Smooth muscle cell (in vitro differentiated cells): Measurements from ENCODE around the gene UAP1L1. TPM values are rescaled to one million over a fixed set of nuclear protein-coding genes. Genes with fewer than 3 reads are reported as not detected.
A peak's percentile ranks its signal among the peaks of the same experiment; 100 is the strongest.

Experiments
- DNase-seq: peaks from one replicate; lab custom pipeline; 2025; ENCODE audit not compliant: unreplicated experiment; lab: John Stamatoyannopoulos, UW
- H2AFZ ChIP-seq: fragments of 200-600 bp; sonication (generic); 2 replicates; pipeline ENCODE4 v1.6.0; 2016; ENCODE audit warnings: antibody characterized with exemption, low read depth, mild to moderate bottlenecking
- H3F3A ChIP-seq: fragments of 200-600 bp; sonication (generic); 2 replicates; pipeline ENCODE4 v1.6.0; 2017; ENCODE audit warnings: antibody characterized with exemption, low read depth
- H3K27ac ChIP-seq: fragments of 200-600 bp; sonication (generic); 2 replicates; pipeline ENCODE4 v1.5.1; 2016; ENCODE audit warnings: low read depth, mild to moderate bottlenecking
- H3K27me3 ChIP-seq: fragments of 200-600 bp; sonication (generic); 2 replicates; pipeline ENCODE4 v1.6.1; 2016; ENCODE audit warnings: low read depth, mild to moderate bottlenecking
- H3K36me3 ChIP-seq: fragments of 200-600 bp; sonication (generic); 2 replicates; pipeline ENCODE4 v1.5.1; 2016; ENCODE audit warnings: low read depth
- H3K4me1 ChIP-seq: fragments of 200-600 bp; sonication (generic); 2 replicates; pipeline ENCODE4 v1.5.1; 2016; ENCODE audit warnings: low read depth
- H3K4me2 ChIP-seq: fragments of 200-600 bp; sonication (generic); 2 replicates; pipeline ENCODE4 v1.6.0; 2016; ENCODE audit warnings: mild to moderate bottlenecking
- H3K4me3 ChIP-seq: fragments of 200-600 bp; sonication (generic); 2 replicates; pipeline ENCODE4 v1.5.1; 2016; ENCODE audit warnings: mild to moderate bottlenecking
- H3K79me2 ChIP-seq: fragments of 200-600 bp; sonication (generic); 2 replicates; pipeline ENCODE4 v1.6.0; 2016; ENCODE audit warnings: low read depth, mild to moderate bottlenecking
- H3K9ac ChIP-seq: fragments of 200-600 bp; sonication (generic); 2 replicates; pipeline ENCODE4 v1.6.0; 2016; ENCODE audit warnings: low read depth
- H3K9me3 ChIP-seq: fragments of 200-600 bp; sonication (generic); replicated peaks from 2 replicates; pipeline ENCODE4 v1.5.1; 2016; ENCODE audit warnings: low read depth
- H4K20me1 ChIP-seq: fragments of 200-600 bp; sonication (generic); 2 replicates; pipeline ENCODE4 v1.6.0; 2016; ENCODE audit warnings: low read depth
- CTCF ChIP-seq: fragments of 200-600 bp; sonication (generic); IDR thresholded peaks from 2 replicates; pipeline ENCODE4 v1.5.1; 2017; ENCODE audit warnings: borderline replicate concordance, mild to moderate bottlenecking, antibody characterized with exemption; ENCODE audit not compliant: insufficient read depth, poor library complexity, severe bottlenecking
- WGBS: methylation state at CpG from one replicate; pipeline ENCODE4 v1.1.7; 2016; ENCODE audit warnings: low lambda C conversion rate; 5-methylcytosine and 5-hydroxymethylcytosine counted together
- polyA plus RNA-seq: library from polyadenylated mRNA; unstranded; fragments of >200 nt; fragmentation: Nextera tagmentation; extraction: Ambion mirVana; gene quantifications from 2 replicates; pipeline ENCODE4 v1.2.1, GENCODE V29; 2016
- small RNA-seq: library from RNA; depleted of rRNA; stranded (forward); fragments of <200 nt; gene quantifications from one replicate; pipeline ENCODE3, GENCODE V24; 2014
- total RNA-seq: library from RNA; depleted of rRNA; stranded (reverse); fragments of >200 nt; gene quantifications from 2 replicates; pipeline ENCODE4 v1.2.3, GENCODE V29; 2014

UAP1L1 gene
- total and polyA plus RNA-seq, 2 experiments from 2014 or later: 5.8 to 23.8 TPM

- Histone ChIP-seq H3K27me3 (peaks cover 8% of the 10 kb centered on the region), H3K27ac (no peak overlapping the region), H3F3A (no peaks in the 10 kb centered on the region), H3K9ac (no peak overlapping the region), H3K4me1 (peaks cover 5% of the 10 kb centered on the region), H3K4me2 (peak overlapping the region; percentile 90), H3K36me3 (no peaks in the 10 kb centered on the region), H3K79me2 (peaks cover 24% of the 10 kb centered on the region), H3K4me3 (peak overlapping the region; percentile 79), H2AFZ (peak overlapping the region; percentile 98), H4K20me1 (peaks cover 12% of the 10 kb centered on the region), H3K9me3 (no peaks in the 10 kb centered on the region)
- DNase-seq: no peak
- 8% methylated on average over 50 of the region's 58 CpGs for WGBS
- no peak for TF ChIP-seq CTCF
Observed at GRCh38 chr9:137130176-137130755, 52.9 kb downstream of the UAP1L1 start.

Small RNA genes within 50 kb of the gene (small RNA-seq; reads per million reads assigned to genes)
- gene RF00153: not detected

Other genes starting within 250 kb of the UAP1L1 start
Only the 30 nearest of the 36 such genes appear.
- 6.2 and 7.0 TPM in 2 replicates for gene TRAF2, start 191.0 kb upstream of the UAP1L1 start, total RNA-seq
- 15.9 and 18.0 TPM in 2 replicates for gene TRAF2, start 191.0 kb upstream of the UAP1L1 start, polyA plus RNA-seq
- gene FBXW5, start 132.8 kb upstream of the UAP1L1 start, total RNA-seq: 70.5 and 103 TPM in 2 replicates
- gene FBXW5, start 132.8 kb upstream of the UAP1L1 start, polyA plus RNA-seq: 105 and 109 TPM in 2 replicates
- gene C8G, start 132.3 kb upstream of the UAP1L1 start, total RNA-seq: not detected in 2 replicates
- 1.4 TPM in 1 of 2 replicates, not detected in the other for gene C8G, start 132.3 kb upstream of the UAP1L1 start, polyA plus RNA-seq
- not detected in 2 replicates for gene LCN12, start 125.2 kb upstream of the UAP1L1 start, total RNA-seq
- gene LCN12, start 125.2 kb upstream of the UAP1L1 start, polyA plus RNA-seq: not detected in 2 replicates
- 119 and 145 TPM in 2 replicates for gene PTGDS, start 100.0 kb upstream of the UAP1L1 start, total RNA-seq
- 597 and 611 TPM in 2 replicates for gene PTGDS, start 100.0 kb upstream of the UAP1L1 start, polyA plus RNA-seq
- 0.67 and 1.1 TPM in 2 replicates for gene LCNL1, start 94.5 kb upstream of the UAP1L1 start, total RNA-seq
- gene LCNL1, start 94.5 kb upstream of the UAP1L1 start, polyA plus RNA-seq: 0.85 and 0.89 TPM in 2 replicates
- gene PAXX, start 85.1 kb upstream of the UAP1L1 start, total RNA-seq: 27.4 and 29.0 TPM in 2 replicates
- gene PAXX, start 85.1 kb upstream of the UAP1L1 start, polyA plus RNA-seq: 61.4 and 62.0 TPM in 2 replicates
- gene CLIC3, start 80.9 kb upstream of the UAP1L1 start, total RNA-seq: 15.2 and 36.8 TPM in 2 replicates
- 43.9 and 69.9 TPM in 2 replicates for gene CLIC3, start 80.9 kb upstream of the UAP1L1 start, polyA plus RNA-seq
- 15.9 and 23.0 TPM in 2 replicates for gene ABCA2, start 49.3 kb upstream of the UAP1L1 start, total RNA-seq
- 26.2 and 29.0 TPM in 2 replicates for gene ABCA2, start 49.3 kb upstream of the UAP1L1 start, polyA plus RNA-seq
- gene FUT7, start 45.4 kb upstream of the UAP1L1 start, total RNA-seq: not detected in 2 replicates
- 0.51 TPM in 1 of 2 replicates, not detected in the other for gene FUT7, start 45.4 kb upstream of the UAP1L1 start, polyA plus RNA-seq
- gene NPDC1, start 31.3 kb upstream of the UAP1L1 start, total RNA-seq: 5.9 and 9.9 TPM in 2 replicates
- 19.3 and 38.8 TPM in 2 replicates for gene NPDC1, start 31.3 kb upstream of the UAP1L1 start, polyA plus RNA-seq
- not detected in 2 replicates for gene ENTPD2, start 23.5 kb upstream of the UAP1L1 start, total RNA-seq
- gene ENTPD2, start 23.5 kb upstream of the UAP1L1 start, polyA plus RNA-seq: 0.30 and 0.78 TPM in 2 replicates
- gene SAPCD2, start 7.0 kb upstream of the UAP1L1 start, total RNA-seq: 1.9 and 2.1 TPM in 2 replicates
- 3.9 and 5.0 TPM in 2 replicates for gene SAPCD2, start 7.0 kb upstream of the UAP1L1 start, polyA plus RNA-seq
- gene MAN1B1, start 9.5 kb downstream of the UAP1L1 start, total RNA-seq: 62.9 and 70.9 TPM in 2 replicates
- 97.1 and 109 TPM in 2 replicates for gene MAN1B1, start 9.5 kb downstream of the UAP1L1 start, polyA plus RNA-seq
- gene DPP7, start 37.2 kb downstream of the UAP1L1 start, total RNA-seq: 50.6 and 51.4 TPM in 2 replicates
- 170 and 171 TPM in 2 replicates for gene DPP7, start 37.2 kb downstream of the UAP1L1 start, polyA plus RNA-seq
- gene GRIN1, start 61.6 kb downstream of the UAP1L1 start, total RNA-seq: not detected in 2 replicates
- gene GRIN1, start 61.6 kb downstream of the UAP1L1 start, polyA plus RNA-seq: 0.44 TPM in 1 of 2 replicates, not detected in the other
- gene LRRC26, start 92.5 kb downstream of the UAP1L1 start, total RNA-seq: not detected in 2 replicates
- not detected in 2 replicates for gene LRRC26, start 92.5 kb downstream of the UAP1L1 start, polyA plus RNA-seq
- not detected in 2 replicates for gene TMEM210, start 94.5 kb downstream of the UAP1L1 start, total RNA-seq
- not detected in 2 replicates for gene TMEM210, start 94.5 kb downstream of the UAP1L1 start, polyA plus RNA-seq
- gene ANAPC2, start 111.0 kb downstream of the UAP1L1 start, total RNA-seq: 12.6 and 16.3 TPM in 2 replicates
- 6.6 and 17.6 TPM in 2 replicates for gene ANAPC2, start 111.0 kb downstream of the UAP1L1 start, polyA plus RNA-seq
- 32.7 and 69.5 TPM in 2 replicates for gene SSNA1, start 111.2 kb downstream of the UAP1L1 start, total RNA-seq
- 84.9 and 94.1 TPM in 2 replicates for gene SSNA1, start 111.2 kb downstream of the UAP1L1 start, polyA plus RNA-seq
- gene TPRN, start 123.2 kb downstream of the UAP1L1 start, total RNA-seq: 4.0 and 6.9 TPM in 2 replicates
- gene TPRN, start 123.2 kb downstream of the UAP1L1 start, polyA plus RNA-seq: 15.0 and 19.0 TPM in 2 replicates
- 30.2 and 31.0 TPM in 2 replicates for gene TMEM203, start 128.1 kb downstream of the UAP1L1 start, total RNA-seq
- 53.0 and 55.1 TPM in 2 replicates for gene TMEM203, start 128.1 kb downstream of the UAP1L1 start, polyA plus RNA-seq
- gene NDOR1, start 128.2 kb downstream of the UAP1L1 start, total RNA-seq: 3.2 and 6.5 TPM in 2 replicates
- 7.7 and 12.5 TPM in 2 replicates for gene NDOR1, start 128.2 kb downstream of the UAP1L1 start, polyA plus RNA-seq
- gene RNF208, start 144.7 kb downstream of the UAP1L1 start, total RNA-seq: 0.36 and 0.49 TPM in 2 replicates
- 1.4 and 1.9 TPM in 2 replicates for gene RNF208, start 144.7 kb downstream of the UAP1L1 start, polyA plus RNA-seq
- 2.2 and 2.3 TPM in 2 replicates for gene CYSRT1, start 147.7 kb downstream of the UAP1L1 start, total RNA-seq
- gene CYSRT1, start 147.7 kb downstream of the UAP1L1 start, polyA plus RNA-seq: 1.3 and 2.4 TPM in 2 replicates
- gene RNF224, start 150.0 kb downstream of the UAP1L1 start, total RNA-seq: not detected in 2 replicates
- gene RNF224, start 150.0 kb downstream of the UAP1L1 start, polyA plus RNA-seq: not detected in 2 replicates
- gene SLC34A3, start 153.4 kb downstream of the UAP1L1 start, total RNA-seq: not detected in 2 replicates
- not detected in 2 replicates for gene SLC34A3, start 153.4 kb downstream of the UAP1L1 start, polyA plus RNA-seq
- gene TUBB4B, start 163.8 kb downstream of the UAP1L1 start, total RNA-seq: 154 and 164 TPM in 2 replicates
- 317 and 331 TPM in 2 replicates for gene TUBB4B, start 163.8 kb downstream of the UAP1L1 start, polyA plus RNA-seq
- not detected in 2 replicates for gene STPG3, start 173.8 kb downstream of the UAP1L1 start, total RNA-seq
- gene STPG3, start 173.8 kb downstream of the UAP1L1 start, polyA plus RNA-seq: not detected in 2 replicates
- gene NELFB, start 177.8 kb downstream of the UAP1L1 start, total RNA-seq: 23.3 and 31.8 TPM in 2 replicates
- gene NELFB, start 177.8 kb downstream of the UAP1L1 start, polyA plus RNA-seq: 60.9 and 66.6 TPM in 2 replicates